ENCODE results near the gene NDRG4. TPM values are rescaled to one million over a fixed set of nuclear protein-coding genes. Genes with fewer than 3 reads are reported as not detected.
"Not testable (repeated sequence)": the region's sequence is repeated elsewhere in the genome, so short reads cannot be mapped to it uniquely, and the experiment has no call there.

NDRG4 gene
- total RNA-seq, 1 donor from 2014 or later, result 0.66 TPM

DNA sequence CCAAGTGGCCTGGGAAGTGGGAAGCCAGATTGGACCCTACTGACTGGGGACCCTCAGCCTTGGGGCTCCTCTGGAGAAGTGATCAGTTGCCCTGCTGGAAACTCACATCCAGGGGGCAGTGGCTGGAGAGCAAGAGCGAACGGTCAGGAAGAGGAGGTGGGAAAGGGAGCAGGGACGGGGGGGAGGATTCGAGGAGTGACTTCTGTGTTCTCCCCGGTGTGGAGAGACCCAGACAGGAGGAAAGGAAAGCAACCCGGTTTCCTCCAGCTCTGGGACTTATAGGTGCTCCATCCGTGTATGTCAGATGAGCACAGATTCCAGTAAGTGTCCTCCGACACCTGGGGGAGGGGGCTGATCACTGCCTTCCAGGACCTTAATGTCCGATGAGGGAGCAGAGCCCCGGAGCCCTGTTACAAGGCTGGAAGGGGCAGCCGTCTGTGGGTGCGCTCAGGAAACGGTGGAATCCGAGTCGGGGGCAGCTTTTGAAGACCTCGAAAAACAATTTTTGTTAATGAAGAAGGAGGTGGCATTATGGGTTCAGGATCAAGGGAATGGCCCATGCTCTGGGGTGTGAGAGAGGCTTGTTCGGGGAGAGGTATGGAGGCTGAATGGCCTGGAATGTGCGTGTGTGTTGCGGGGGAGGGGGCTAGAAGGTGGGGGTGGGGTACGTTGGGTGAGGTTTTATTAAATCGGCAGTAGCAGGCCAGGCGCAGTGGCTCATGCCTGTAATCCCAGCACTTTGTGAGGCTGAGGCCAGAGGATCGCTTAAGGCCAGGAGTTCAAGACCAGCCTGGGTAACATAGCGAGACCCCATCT is 34.8 kb upstream of the NDRG4 start:
- intact Hi-C loops (cut with micrococcal nuclease), result no loop called here

- intact Hi-C loops (cut with micrococcal nuclease), result no loop called here
Measured at GRCh38 chr16:58465817-58466216, 34.1 kb upstream of the NDRG4 start.

- intact Hi-C loops (cut with micrococcal nuclease), result no loop called here
Measured at GRCh38 chr16:58466396-58466795, 33.5 kb upstream of the NDRG4 start.

DNA sequence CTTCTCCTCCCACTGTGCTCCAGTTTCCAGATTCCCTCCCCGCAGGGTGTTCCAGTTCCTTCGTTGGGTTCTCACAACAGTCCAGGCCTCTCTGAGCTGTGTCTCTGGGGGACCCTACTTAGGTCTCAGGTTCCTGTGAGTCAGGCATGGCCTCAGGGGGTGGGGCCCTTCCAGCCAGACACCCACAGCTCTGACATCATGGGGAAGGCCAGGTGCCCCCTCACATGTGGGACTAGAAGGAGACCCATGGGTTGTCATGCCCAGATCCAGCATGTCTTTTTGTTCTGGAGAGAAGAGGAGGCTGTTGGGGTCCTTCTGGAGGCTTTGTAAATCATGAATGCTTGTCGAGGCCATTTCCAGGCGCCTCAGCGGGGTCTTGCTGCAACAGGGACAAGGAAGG is 32.0 kb upstream of the NDRG4 start:
- intact Hi-C loops (cut with micrococcal nuclease), result no loop called here

DNA sequence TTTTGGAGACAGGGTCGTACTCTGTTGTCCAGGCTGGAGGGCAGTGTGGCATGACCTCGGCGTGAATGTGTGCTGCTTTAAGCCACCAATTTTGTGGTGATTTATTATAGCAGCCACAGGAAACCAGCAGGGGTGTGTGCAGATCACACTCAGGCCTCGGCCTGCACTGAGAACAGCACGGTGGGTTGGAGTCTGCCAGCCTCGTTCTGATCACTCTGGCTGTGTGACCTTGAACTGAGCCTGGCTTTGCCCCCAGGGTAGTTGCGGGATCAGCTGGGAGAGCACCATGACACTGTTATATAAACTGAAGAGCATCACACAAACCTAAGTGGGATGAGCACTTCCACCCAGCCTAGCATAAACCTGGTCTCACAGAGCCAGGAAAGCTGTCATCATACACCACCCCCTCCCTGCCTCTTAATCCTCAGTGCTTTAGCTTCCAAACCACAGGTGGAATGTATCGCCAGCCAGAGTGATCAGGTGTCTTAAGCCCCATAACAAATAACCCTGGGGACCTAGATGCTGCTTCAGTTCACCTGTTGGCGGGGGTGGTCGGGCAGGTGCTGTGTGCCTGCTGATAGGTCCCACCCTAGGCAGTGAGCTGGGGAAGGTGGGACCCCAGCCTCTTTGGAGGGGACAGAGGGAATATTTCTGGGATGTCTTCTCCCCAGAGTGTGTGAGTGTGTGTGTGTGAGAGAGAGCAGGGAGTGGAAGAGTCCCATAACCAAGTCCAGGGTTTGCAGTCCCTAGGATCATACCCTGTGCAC is 28.6 kb upstream of the NDRG4 start:
- intact Hi-C loops (cut with micrococcal nuclease), result no loop called here

GRCh38 chr16:58472266-58472665 is 27.7 kb upstream of the NDRG4 start:
- intact Hi-C loops (cut with micrococcal nuclease), result no loop called here

DNA sequence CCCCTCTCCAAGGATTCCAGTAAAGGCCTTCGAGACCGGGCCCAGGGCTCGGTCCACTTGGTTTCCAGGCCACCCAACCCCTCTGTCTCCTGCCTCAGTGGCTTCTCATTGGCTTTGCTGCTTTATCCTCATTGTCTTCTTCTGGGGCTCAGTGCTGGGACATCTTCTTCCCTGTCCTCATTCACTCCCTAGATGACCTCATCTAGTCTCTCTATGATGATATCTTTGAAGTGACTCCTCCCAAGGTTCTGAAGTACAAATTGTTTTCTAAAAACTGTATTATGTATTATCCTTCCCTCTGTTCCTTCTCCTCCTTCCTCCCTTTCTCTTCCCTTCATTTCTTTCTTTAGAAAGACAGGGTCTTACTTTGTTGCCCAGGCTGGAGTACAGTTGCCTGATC is 27.1 kb upstream of the NDRG4 start:
- intact Hi-C loops (cut with micrococcal nuclease), result no loop called here

DNA sequence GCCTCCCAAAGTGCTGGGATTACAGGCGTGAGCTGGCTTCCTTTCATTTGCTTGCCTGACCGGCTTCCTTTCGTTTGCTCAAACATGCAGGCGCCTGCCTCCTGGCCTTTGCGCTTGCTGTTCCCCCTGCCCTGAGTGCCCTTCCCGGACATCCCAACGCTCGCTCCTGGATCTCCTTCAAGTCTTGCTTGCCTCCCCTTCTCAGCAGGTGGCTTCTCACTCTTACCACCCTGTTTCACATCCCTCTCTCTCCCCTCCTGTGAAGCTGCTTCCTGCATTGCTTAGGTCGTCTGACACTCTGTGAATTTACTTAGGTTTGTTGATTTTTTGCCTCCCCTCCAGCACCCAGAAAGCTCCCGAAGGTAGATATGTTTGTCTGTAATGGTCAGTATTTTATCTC is 25.6 kb upstream of the NDRG4 start:
- intact Hi-C loops (cut with micrococcal nuclease), result no loop called here

DNA sequence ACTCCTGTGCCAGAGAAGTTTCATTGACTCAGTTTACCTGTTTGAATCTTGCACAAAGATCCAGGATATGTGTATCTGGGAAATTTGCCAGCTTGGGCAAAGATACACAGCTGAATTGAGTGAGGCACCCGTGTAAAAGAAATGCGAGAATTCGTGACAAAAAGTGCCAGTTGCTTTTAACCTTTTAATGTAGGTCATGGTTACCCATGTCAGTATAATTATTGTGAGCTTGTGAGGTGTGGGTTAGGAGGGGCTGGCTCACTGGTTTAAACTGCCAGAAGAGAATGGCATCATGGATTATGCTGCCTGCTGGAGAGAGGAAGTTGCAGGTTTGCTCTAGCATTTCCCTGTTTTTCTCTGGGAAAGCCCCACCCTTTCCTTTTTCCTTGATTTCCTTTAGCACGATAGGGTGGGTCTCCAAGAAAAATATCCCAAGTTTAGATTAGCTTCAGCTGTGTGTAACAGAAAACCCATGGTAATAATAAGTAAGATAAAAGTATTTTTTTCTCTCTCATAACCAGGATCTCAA is 24.8 kb upstream of the NDRG4 start:
- intact Hi-C loops (cut with micrococcal nuclease), result no loop called here

- intact Hi-C loops (cut with micrococcal nuclease), result no loop called here
Measured at GRCh38 chr16:58476791-58477190, 23.2 kb upstream of the NDRG4 start.

- intact Hi-C loops (cut with micrococcal nuclease), result no loop called here
Measured at GRCh38 chr16:58478427-58478826, 21.5 kb upstream of the NDRG4 start.

GRCh38 chr16:58481226-58481869 is 18.6 kb upstream of the NDRG4 start:
- intact Hi-C loops (cut with micrococcal nuclease), result no loop called here

GRCh38 chr16:58481931-58482330 is 18.0 kb upstream of the NDRG4 start:
- intact Hi-C loops (cut with micrococcal nuclease), result no loop called here

GRCh38 chr16:58485184-58485887 is 14.6 kb upstream of the NDRG4 start:
- intact Hi-C loops (cut with micrococcal nuclease), result no loop called here

GRCh38 chr16:58487566-58488351 is 12.2 kb upstream of the NDRG4 start:
- intact Hi-C loops (cut with micrococcal nuclease), result loop anchor here (1.0 to 2.0 kb wide), 2 partner anchors 143 to 151 kb away; no protein-coding TSS in a partner anchor

DNA sequence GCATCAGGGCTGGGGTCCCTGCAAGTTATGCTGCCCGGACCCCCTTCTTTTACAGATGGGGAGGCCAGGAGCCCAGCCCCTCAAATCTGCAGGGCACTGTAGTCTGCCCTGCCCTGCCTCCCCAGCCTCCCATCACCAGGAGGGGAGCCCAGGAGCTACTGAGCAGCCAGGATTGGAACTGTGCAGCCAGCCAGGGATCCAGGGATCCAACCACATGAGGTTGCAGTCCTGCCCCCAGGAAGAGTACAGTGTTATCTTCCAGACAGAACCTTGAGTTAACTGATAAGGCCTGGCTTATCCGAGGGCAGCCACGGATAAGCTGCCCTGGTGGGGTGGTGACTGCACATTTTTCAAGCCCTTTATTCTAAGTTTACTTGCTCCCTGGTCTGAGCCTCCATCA is 11.4 kb upstream of the NDRG4 start:
- intact Hi-C loops (cut with micrococcal nuclease), result no loop called here

DNA sequence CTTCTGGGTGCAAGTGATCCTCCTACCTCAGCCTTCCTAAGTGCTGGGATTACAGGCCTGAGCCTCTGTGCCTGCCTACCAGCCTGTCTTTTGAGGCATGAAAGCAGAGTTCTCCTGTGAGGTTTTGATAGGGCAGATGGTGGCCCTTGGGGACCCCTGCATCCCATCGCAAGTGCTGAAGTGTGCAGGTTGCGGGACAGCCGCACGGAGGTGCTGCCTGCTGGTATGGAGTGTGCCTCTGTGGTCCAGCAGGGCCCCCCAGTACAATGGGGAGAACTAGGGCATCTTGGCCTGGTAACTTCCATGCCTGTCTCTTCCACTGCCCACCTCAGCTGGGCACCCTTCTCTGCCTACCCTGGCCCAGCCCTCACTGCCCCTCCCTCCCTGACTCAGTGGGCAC is 9.9 kb upstream of the NDRG4 start:
- intact Hi-C loops (cut with micrococcal nuclease), result no loop called here

DNA sequence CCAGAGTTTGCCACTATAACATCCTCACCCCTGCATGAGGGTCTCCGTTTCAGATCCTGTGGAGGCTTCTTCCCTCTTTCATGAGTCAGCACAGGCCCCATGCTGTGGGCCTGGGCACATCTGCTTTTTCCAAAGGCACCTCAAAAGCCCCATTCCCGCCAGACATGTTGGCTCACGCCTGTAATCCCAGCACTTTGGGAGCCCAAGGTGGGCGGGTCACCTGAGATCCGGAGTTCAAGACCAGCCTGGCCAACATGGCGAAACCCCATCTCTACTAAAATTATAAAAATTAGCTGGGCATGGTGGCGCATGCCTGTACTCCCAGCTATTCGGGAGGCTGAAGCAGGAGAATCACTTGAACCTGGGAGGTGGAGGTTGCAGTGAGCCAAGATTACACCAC is 9.4 kb upstream of the NDRG4 start:
- intact Hi-C loops (cut with micrococcal nuclease), result not testable (repeated sequence)

DNA sequence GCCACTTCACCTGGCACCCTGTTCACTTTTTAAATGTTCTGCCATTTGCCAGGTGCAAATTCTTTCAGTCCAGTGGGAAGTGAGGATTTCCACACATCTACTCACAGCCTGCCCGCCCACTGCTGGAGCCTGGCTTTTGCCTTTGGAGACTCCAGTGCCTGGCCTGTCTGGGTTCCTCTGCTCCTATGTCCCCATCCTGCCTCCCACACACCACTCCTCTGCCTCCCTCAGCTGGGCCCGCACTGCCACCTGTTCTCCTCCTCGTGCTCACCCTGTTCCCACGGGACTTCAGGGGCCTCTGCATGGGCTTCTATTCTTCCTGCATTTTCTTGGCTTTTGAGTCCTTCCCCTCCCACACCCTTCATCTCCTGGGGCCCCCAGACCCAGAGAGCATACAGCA is 7.9 kb upstream of the NDRG4 start:
- intact Hi-C loops (cut with micrococcal nuclease), result no loop called here

GRCh38 chr16:58492735-58493134 is 7.2 kb upstream of the NDRG4 start:
- intact Hi-C loops (cut with micrococcal nuclease), result no loop called here

All from T-helper 2 cell treated with Interferon-gamma antibody and Interleukin-4, amounts not matched to agents 100 ng/mL and 5 ng/mL, for 36 hours (primary cell).